Measurements from ENCODE around the gene LHX6.

- TF ChIP-seq CTCF (IDR thresholded peaks at IDR 0.05; ENCODE audit: insufficient read depth, low read length) (no peak), POLR2AphosphoS5 (IDR thresholded peaks at IDR 0.05; ENCODE audit: low read depth) (no peak), REST (IDR thresholded peaks at IDR 0.05; ENCODE audit: insufficient replicate concordance, low read depth) (no peak), GABPA (IDR thresholded peaks at IDR 0.05; ENCODE audit: low read depth) (no peak)
Observed at GRCh38 chr9:122168356-122168755, 60.4 kb downstream of the LHX6 start.
